H9 (cell line): Measurements from ENCODE around the gene TUBB1. TPM values are rescaled to one million over a fixed set of nuclear protein-coding genes. Genes with fewer than 3 reads are reported as not detected.

Experiments used
- DNase-seq: peaks from one replicate; pipeline ENCODE4 v3.0.0-alpha.2; 2017
- H2AFZ ChIP-seq: one replicate; pipeline ENCODE4 v1.6.1; 2013; ENCODE audit warnings: mild to moderate bottlenecking, low read length, control low read depth, moderate library complexity
- H2AK5ac ChIP-seq: 2 replicates; pipeline ENCODE4 v1.6.1; 2013; ENCODE audit warnings: low read length, control low read depth, mixed read lengths; ENCODE audit not compliant: insufficient read length
- H2BK120ac ChIP-seq: one replicate; pipeline ENCODE4 v1.6.1; 2013; ENCODE audit warnings: low read depth, mild to moderate bottlenecking, low read length, control low read depth, inconsistent platforms; ENCODE audit not compliant: poor library complexity, severe bottlenecking
- H2BK12ac ChIP-seq: 2 replicates; pipeline ENCODE4 v1.6.1; 2013; ENCODE audit warnings: low read length, control low read depth, mixed read lengths, low read depth; ENCODE audit not compliant: insufficient read length
- H2BK15ac ChIP-seq: 2 replicates; pipeline ENCODE4 v1.6.1; 2013; ENCODE audit warnings: low read depth, low read length, control low read depth
- H2BK20ac ChIP-seq: one replicate; pipeline ENCODE4 v1.6.1; 2013; ENCODE audit warnings: low read depth, mild to moderate bottlenecking, low read length, control low read depth, inconsistent platforms; ENCODE audit not compliant: poor library complexity, severe bottlenecking
- H2BK5ac ChIP-seq: 2 replicates; pipeline ENCODE4 v1.6.1; 2013; ENCODE audit warnings: low read length, control low read depth, mixed read lengths; ENCODE audit not compliant: insufficient read length
- H3K14ac ChIP-seq: 2 replicates; pipeline ENCODE4 v1.6.1; 2013; ENCODE audit warnings: low read length, control low read depth; ENCODE audit not compliant: insufficient read depth
- H3K18ac ChIP-seq: 2 replicates; pipeline ENCODE4 v1.6.1; 2013; ENCODE audit warnings: low read depth, mild to moderate bottlenecking, mixed read lengths, low read length, control low read depth; ENCODE audit not compliant: insufficient read length
- H3K23ac ChIP-seq: 2 replicates; pipeline ENCODE4 v1.6.1; 2013; ENCODE audit warnings: low read length, control low read depth, mixed read lengths, low read depth; ENCODE audit not compliant: insufficient read length
- H3K23me2 ChIP-seq: 2 replicates; pipeline ENCODE4 v1.6.1; 2013; ENCODE audit warnings: low read depth, mild to moderate bottlenecking, mixed read lengths, low read length, control low read depth; ENCODE audit not compliant: insufficient read length, poor library complexity, severe bottlenecking
- H3K27ac ChIP-seq: 2 replicates; pipeline ENCODE4 v1.5.1; 2013; ENCODE audit warnings: low read length, control low read depth, mixed read lengths, low read depth; ENCODE audit not compliant: insufficient read length
- H3K27me3 ChIP-seq: 2 replicates; pipeline ENCODE4 v1.6.1; 2013; ENCODE audit warnings: low read length, control low read depth, inconsistent platforms; ENCODE audit not compliant: insufficient read depth
- H3K4ac ChIP-seq: 2 replicates; pipeline ENCODE4 v1.6.1; 2013; ENCODE audit warnings: low read depth, mild to moderate bottlenecking, control low read depth, inconsistent platforms, low read length, moderate library complexity
- H3K4me1 ChIP-seq: 2 replicates; pipeline ENCODE4 v1.6.1; 2013; ENCODE audit warnings: low read length, control low read depth, inconsistent platforms; ENCODE audit not compliant: insufficient read depth
- H3K4me2 ChIP-seq: 2 replicates; pipeline ENCODE4 v1.6.1; 2013; ENCODE audit warnings: low read length, control low read depth, mixed read lengths; ENCODE audit not compliant: insufficient read length, insufficient read depth
- H3K56ac ChIP-seq: 2 replicates; pipeline ENCODE4 v1.6.1; 2013; ENCODE audit warnings: low read depth, mild to moderate bottlenecking, mixed read lengths, low read length, control low read depth; ENCODE audit not compliant: insufficient read length
- H3K79me1 ChIP-seq: 2 replicates; pipeline ENCODE4 v1.6.1; 2013; ENCODE audit warnings: low read depth, mild to moderate bottlenecking, moderate library complexity, low read length, control low read depth, inconsistent platforms; ENCODE audit not compliant: insufficient read depth, poor library complexity, severe bottlenecking
- H3K79me2 ChIP-seq: 2 replicates; pipeline ENCODE4 v1.6.1; 2013; ENCODE audit warnings: low read length, control low read depth, inconsistent platforms; ENCODE audit not compliant: insufficient read depth
- H3K9ac ChIP-seq: 2 replicates; pipeline ENCODE4 v1.6.1; 2013; ENCODE audit warnings: low read length, control low read depth, mixed read lengths; ENCODE audit not compliant: insufficient read length; ENCODE audit errors: extremely low read depth
- H3K9me3 ChIP-seq: one replicate; pipeline ENCODE4 v1.6.1; 2013; ENCODE audit warnings: low read depth, low read length, inconsistent platforms; ENCODE audit not compliant: control insufficient read depth
- H3T11ph ChIP-seq: one replicate; pipeline ENCODE4 v1.6.1; 2013; ENCODE audit warnings: mild to moderate bottlenecking, low read length, control low read depth, inconsistent platforms
- H4K20me1 ChIP-seq: one replicate; pipeline ENCODE4 v1.6.1; 2013; ENCODE audit not compliant: control insufficient read depth, insufficient read length, insufficient read depth
- H4K5ac ChIP-seq: 2 replicates; pipeline ENCODE4 v1.6.1; 2013; ENCODE audit warnings: low read depth, mild to moderate bottlenecking, mixed read lengths, low read length, control low read depth; ENCODE audit not compliant: insufficient read length
- H4K8ac ChIP-seq: replicated peaks from 2 replicates; pipeline ENCODE4 v1.6.1; 2013; ENCODE audit warnings: low read length, control low read depth, mixed read lengths, low read depth; ENCODE audit not compliant: insufficient read length
- H4K91ac ChIP-seq: 2 replicates; pipeline ENCODE4 v1.6.1; 2013; ENCODE audit warnings: low read depth, mild to moderate bottlenecking, moderate library complexity, mixed read lengths, low read length, control low read depth; ENCODE audit not compliant: insufficient read length
- H3K27ac Mint-ChIP-seq, 3 experiments: 2 replicates in 2 of 3; 3 replicates in 1 of 3; pipeline ENCODE4 v1.8.0; 2020 to 2021; ENCODE audit warnings: mixed read lengths in 3 of 3, mild to moderate bottlenecking in 1 of 3, moderate library complexity in 1 of 3
- H3K27me3 Mint-ChIP-seq: 2 replicates; pipeline ENCODE4 v1.8.0; 2021; ENCODE audit warnings: low read depth, mild to moderate bottlenecking, moderate library complexity, mixed read lengths
- H3K36me3 Mint-ChIP-seq, 3 experiments: 2 replicates in 2 of 3; 3 replicates in 1 of 3; pipeline ENCODE4 v1.8.0; 2020 to 2021; ENCODE audit warnings: low read depth in 3 of 3, mixed read lengths in 3 of 3; ENCODE audit not compliant: insufficient read depth in 1 of 3
- H3K4me1 Mint-ChIP-seq, 2 experiments: 2 replicates each; pipeline ENCODE4 v1.8.0; 2020; ENCODE audit warnings: mixed read lengths in 2 of 2
- H3K4me3 Mint-ChIP-seq, 2 experiments: 2 replicates in 1 of 2; 3 replicates in 1 of 2; pipeline ENCODE4 v1.8.0; 2020 to 2021; ENCODE audit warnings: mild to moderate bottlenecking in 2 of 2, mixed read lengths in 2 of 2, moderate library complexity in 1 of 2
- H3K9me3 Mint-ChIP-seq, 2 experiments: 2 replicates in 1 of 2; 3 replicates in 1 of 2; pipeline ENCODE4 v1.8.0; 2020; ENCODE audit warnings: mild to moderate bottlenecking in 2 of 2, mixed read lengths in 2 of 2, moderate library complexity in 1 of 2
- WGBS: extraction: QIAGEN DNeasy Blood & Tissue Kit; methylation state at CpG from one replicate; pipeline ENCODE4 v1.1.7; 2013; ENCODE audit warnings: missing lambda C conversion rate, low lambda C conversion rate, mixed read lengths; ENCODE audit not compliant: insufficient read length; ENCODE audit errors: extremely low coverage; 5-methylcytosine and 5-hydroxymethylcytosine counted together
- total RNA-seq: library from RNA; stranded (reverse); gene quantifications from 2 replicates; pipeline ENCODE4 v1.2.1, GENCODE V29; 2021
- TF ChIP-seq, protein P1 (sequence below): fragments of 200-600 bp; sonication (generic); conservative IDR thresholded peaks from 3 replicates; pipeline ENCODE4 v1.8.0; 2021; ENCODE audit warnings: antibody characterized with exemption, mild to moderate bottlenecking

The TUBB1 gene
- total RNA-seq, 1 experiment from 2014 or later = not detected

DNA sequence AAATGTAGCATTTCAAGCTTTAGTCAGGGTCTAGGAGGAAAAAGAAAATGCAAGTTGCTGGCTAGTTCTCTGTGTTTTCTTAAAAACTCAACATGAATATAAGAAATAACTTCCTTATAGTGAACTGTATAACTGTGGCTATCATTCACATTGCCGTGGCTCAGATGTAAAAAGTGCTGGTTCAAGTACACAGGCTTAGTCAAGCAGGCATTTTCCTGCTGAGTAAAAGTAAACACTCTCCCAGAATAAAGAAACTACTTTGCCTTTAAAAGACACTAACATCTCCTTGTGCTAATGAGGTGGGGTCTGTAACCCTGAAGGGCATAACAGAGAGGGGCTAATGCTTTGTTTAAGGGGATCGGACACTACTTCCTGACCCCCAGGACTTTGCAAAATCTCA lies 9.6 kb downstream of the TUBB1 start:
- Histone ChIP-seq H3K27ac (no peak overlapping the region), H3K14ac (no peak overlapping the region), H4K8ac (no peak overlapping the region), H2AK5ac (no peak overlapping the region), H2BK15ac (no peak overlapping the region), H3K4me2 (no peak overlapping the region), H3K9ac (no peak overlapping the region), H3K4me1 (peaks cover 3% of the 10 kb centered on the region), H2BK5ac (no peak overlapping the region), H4K5ac (no peak overlapping the region), H3K18ac (no peak overlapping the region), H2BK120ac (no peak overlapping the region), H3K23me2 (peaks cover 8% of the 10 kb centered on the region), H2BK20ac (no peak overlapping the region), H3K4ac (no peak overlapping the region), H3K23ac (no peak overlapping the region), H4K91ac (no peak overlapping the region), H4K20me1 (no peaks in the 10 kb centered on the region), H3K9me3 (no peaks in the 10 kb centered on the region), H3T11ph (no peak overlapping the region), H3K79me2 (peaks cover 4% of the 10 kb centered on the region; the same call in 1 of the 2 replicates), H2AFZ (no peak overlapping the region), H2BK12ac (no peak overlapping the region), H3K56ac (no peak overlapping the region), H3K79me1 (no peaks in the 10 kb centered on the region), H3K27me3 (no peaks in the 10 kb centered on the region)
- peaks cover 34% of the 10 kb centered on the region for H3K27me3 Mint-ChIP-seq
- H3K9me3 Mint-ChIP-seq = no peaks in the 10 kb centered on the region
- no peak for DNase-seq
- no peak overlapping the region for H3K27ac Mint-ChIP-seq
- H3K4me3 Mint-ChIP-seq = no peak overlapping the region
- no CpG with 5 or more reads among the region's 2 CpGs for WGBS
- TF ChIP-seq, protein P1, sequence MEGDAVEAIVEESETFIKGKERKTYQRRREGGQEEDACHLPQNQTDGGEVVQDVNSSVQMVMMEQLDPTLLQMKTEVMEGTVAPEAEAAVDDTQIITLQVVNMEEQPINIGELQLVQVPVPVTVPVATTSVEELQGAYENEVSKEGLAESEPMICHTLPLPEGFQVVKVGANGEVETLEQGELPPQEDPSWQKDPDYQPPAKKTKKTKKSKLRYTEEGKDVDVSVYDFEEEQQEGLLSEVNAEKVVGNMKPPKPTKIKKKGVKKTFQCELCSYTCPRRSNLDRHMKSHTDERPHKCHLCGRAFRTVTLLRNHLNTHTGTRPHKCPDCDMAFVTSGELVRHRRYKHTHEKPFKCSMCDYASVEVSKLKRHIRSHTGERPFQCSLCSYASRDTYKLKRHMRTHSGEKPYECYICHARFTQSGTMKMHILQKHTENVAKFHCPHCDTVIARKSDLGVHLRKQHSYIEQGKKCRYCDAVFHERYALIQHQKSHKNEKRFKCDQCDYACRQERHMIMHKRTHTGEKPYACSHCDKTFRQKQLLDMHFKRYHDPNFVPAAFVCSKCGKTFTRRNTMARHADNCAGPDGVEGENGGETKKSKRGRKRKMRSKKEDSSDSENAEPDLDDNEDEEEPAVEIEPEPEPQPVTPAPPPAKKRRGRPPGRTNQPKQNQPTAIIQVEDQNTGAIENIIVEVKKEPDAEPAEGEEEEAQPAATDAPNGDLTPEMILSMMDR = no peak
- H3K4me1 Mint-ChIP-seq = peaks cover 30 to 44% of the 10 kb centered on the region in 2 experiments
- peaks cover 32 to 68% (median 52%) of the 10 kb centered on the region in 3 experiments for H3K36me3 Mint-ChIP-seq
